OCI-LY7 (cell line): ENCODE results near the gene SERPINH1. TPM values are rescaled to one million over a fixed set of nuclear protein-coding genes. Genes with fewer than 3 reads are reported as not detected.

Experiments used
- BruUV-seq: library from RNA; stranded (reverse); fragments of 400-500 nt; replicated peaks from 2 replicates; lab custom pipeline; 2021; lab: Mats Ljungman, UMichigan
- CTCF ChIA-PET: fragments of 300-600 bp; sonication (Branson Sonifier 250); formaldehyde crosslinking; loops from one replicate; lab custom pipeline; 2022; ENCODE audit warnings: antibody characterized with exemption; ENCODE audit not compliant: unreplicated experiment; lab: Charles Lee
- POLR2A ChIA-PET: fragments of 300-600 bp; sonication (Branson Sonifier 250); formaldehyde crosslinking; loops from one replicate; lab custom pipeline; 2022; ENCODE audit warnings: antibody characterized with exemption; lab: Charles Lee
- DNase-seq: peaks from one replicate; pipeline ENCODE4 v3.0.0-alpha.2; 2015; ENCODE audit warnings: low spot score
- H2AFZ ChIP-seq: fragments of 200-600 bp; sonication (generic), shearing (Covaris generic); 2 replicates; pipeline ENCODE4 v1.6.1; 2014; ENCODE audit warnings: mild to moderate bottlenecking, antibody characterized with exemption, low read length, moderate library complexity
- H3K27ac ChIP-seq: fragments of 200-600 bp; sonication (generic); 2 replicates; pipeline ENCODE4 v1.5.1; 2014; ENCODE audit warnings: mixed run types, low read depth, mild to moderate bottlenecking, moderate library complexity, low read length, inconsistent platforms; ENCODE audit not compliant: poor library complexity, severe bottlenecking
- H3K36me3 ChIP-seq: fragments of 200-600 bp; sonication (generic); 2 replicates; pipeline ENCODE4 v1.6.1; 2014; ENCODE audit warnings: mild to moderate bottlenecking, antibody characterized with exemption, low read length, moderate library complexity, mixed read lengths; ENCODE audit not compliant: insufficient read depth
- H3K4me1 ChIP-seq: fragments of 200-600 bp; sonication (generic); 2 replicates; pipeline ENCODE4 v1.5.1; 2014; ENCODE audit warnings: mild to moderate bottlenecking, low read length; ENCODE audit not compliant: insufficient read depth, poor library complexity, severe bottlenecking
- H3K4me2 ChIP-seq: fragments of 200-600 bp; sonication (generic); 2 replicates; pipeline ENCODE4 v1.6.1; 2014; ENCODE audit warnings: mild to moderate bottlenecking, low read length
- H3K4me3 ChIP-seq: fragments of 200-600 bp; sonication (generic); 2 replicates; pipeline ENCODE4 v1.5.1; 2014; ENCODE audit warnings: mild to moderate bottlenecking, low read depth, low read length; ENCODE audit not compliant: poor library complexity, severe bottlenecking
- H3K79me2 ChIP-seq: fragments of 200-600 bp; sonication (generic); 2 replicates; pipeline ENCODE4 v1.6.1; 2016; ENCODE audit warnings: low read depth, mild to moderate bottlenecking, low read length, moderate library complexity, mixed read lengths; ENCODE audit not compliant: insufficient read depth
- H3K9me2 ChIP-seq: fragments of 200-600 bp; sonication (generic); 2 replicates; pipeline ENCODE4 v1.6.1; 2016; ENCODE audit warnings: mild to moderate bottlenecking, low read length, mixed read lengths; ENCODE audit not compliant: insufficient read depth
- H3K9me3 ChIP-seq: fragments of 200-600 bp; sonication (generic); 2 replicates; pipeline ENCODE4 v1.6.1; 2014; ENCODE audit warnings: mild to moderate bottlenecking, mixed run types, low read length, mixed read lengths
- H4K20me1 ChIP-seq: fragments of 200-600 bp; sonication (generic); 2 replicates; pipeline ENCODE4 v1.6.1; 2014; ENCODE audit warnings: mild to moderate bottlenecking, antibody characterized with exemption, low read length, moderate library complexity, mixed read lengths; ENCODE audit not compliant: insufficient read depth
- CTCF ChIP-seq: fragments of 200-600 bp; sonication (generic); conservative IDR thresholded peaks from 2 replicates; pipeline ENCODE4 v1.5.1; 2014; ENCODE audit warnings: mild to moderate bottlenecking, antibody characterized with exemption, low read length, moderate library complexity, mixed read lengths
- EZH2phosphoT487 ChIP-seq: fragments of 200-600 bp; sonication (generic); IDR thresholded peaks from 2 replicates; pipeline ENCODE4 v1.6.1; 2018; ENCODE audit warnings: low read depth, borderline replicate concordance, mild to moderate bottlenecking, mixed run types, antibody characterized with exemption, low read length, moderate library complexity, mixed read lengths
- intact Hi-C: fragments of 100-400 bp; cut with micrococcal nuclease; formaldehyde crosslinking; loops from one replicate; pipeline ENCODE4 v1.10.0; 2022; ENCODE audit not compliant: unreplicated experiment
- total RNA-seq, 2 experiments: library from RNA; depleted of rRNA in 1 of 2; stranded (reverse); fragments of >200 nt in 1 of 2; shearing (Covaris generic) in 1 of 2; gene quantifications; 2 replicates each; pipeline ENCODE4 v1.2.3, GENCODE V29; 2014 to 2022

Gene SERPINH1
- total RNA-seq, 2 experiments from 2014 or later: not detected

DNA sequence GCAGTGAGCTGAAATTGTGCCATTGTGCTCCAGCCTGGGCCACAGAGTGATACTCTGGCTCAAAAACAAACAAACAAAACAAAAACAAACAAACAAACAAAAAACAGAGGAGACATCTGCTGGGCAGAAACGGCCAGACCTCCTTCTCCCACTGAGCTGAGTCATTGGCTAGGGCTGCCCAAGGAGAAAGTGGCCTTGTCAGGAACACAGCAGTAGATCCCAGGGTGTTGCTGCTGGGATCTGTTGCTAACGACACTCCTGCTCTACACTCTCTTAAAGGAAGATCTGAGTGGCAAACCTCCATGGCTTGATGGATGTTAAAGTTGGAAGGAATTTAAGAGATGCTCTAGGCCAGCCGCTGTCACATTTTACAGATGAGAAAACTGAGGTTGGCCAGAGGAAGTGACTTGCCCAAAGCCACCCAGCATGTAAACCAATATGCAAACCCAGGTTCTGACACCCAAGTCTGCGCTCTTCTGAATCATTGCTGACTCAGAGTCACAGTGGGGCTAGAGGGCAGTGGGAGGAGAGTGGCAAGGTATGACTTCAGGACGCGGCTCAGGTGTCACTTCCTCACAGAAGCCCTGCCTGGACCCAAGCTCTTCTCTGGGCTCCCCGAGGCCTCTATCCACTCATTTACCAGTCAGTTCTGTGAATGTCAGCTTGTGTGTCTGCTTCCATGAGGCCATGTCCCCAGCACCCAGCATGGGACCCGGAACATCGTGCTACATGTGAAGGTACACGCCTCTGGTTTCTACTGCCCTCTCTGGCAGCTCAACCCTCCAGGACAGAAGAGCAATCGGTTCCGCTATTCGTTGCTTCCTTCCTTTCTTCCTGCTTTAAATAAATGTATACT lies 25.0 kb upstream of the SERPINH1 start:
- ChIA-PET CTCF (interaction anchor here (0.5 kb wide), 1 partner anchor 92 kb away, joined by 3 read pairs; no protein-coding TSS in a partner anchor), POLR2A (no interaction called here)
- no peaks in the 10 kb centered on the region for H3K9me2 ChIP-seq
- TF ChIP-seq CTCF (peak; percentile 59), EZH2phosphoT487 (no peak)
- peak; percentile 59 for DNase-seq
- peaks cover 12% of the 10 kb centered on the region for H3K4me1 ChIP-seq
- no peak overlapping the region for H3K27ac ChIP-seq
- H3K4me3 ChIP-seq: no peak overlapping the region
- no peaks in the 10 kb centered on the region for H3K9me3 ChIP-seq
- BruUV-seq: no TSS peak
- H2AFZ ChIP-seq: peak overlapping the region; percentile 63
- intact Hi-C loops: loop anchor here (5.0 kb wide), 1 partner anchor 255 kb away; no protein-coding TSS in a partner anchor
- no peaks in the 10 kb centered on the region for H3K79me2 ChIP-seq
- H4K20me1 ChIP-seq: no peaks in the 10 kb centered on the region
- H3K36me3 ChIP-seq: no peaks in the 10 kb centered on the region
- peak overlapping the region; percentile 27 for H3K4me2 ChIP-seq

DNA sequence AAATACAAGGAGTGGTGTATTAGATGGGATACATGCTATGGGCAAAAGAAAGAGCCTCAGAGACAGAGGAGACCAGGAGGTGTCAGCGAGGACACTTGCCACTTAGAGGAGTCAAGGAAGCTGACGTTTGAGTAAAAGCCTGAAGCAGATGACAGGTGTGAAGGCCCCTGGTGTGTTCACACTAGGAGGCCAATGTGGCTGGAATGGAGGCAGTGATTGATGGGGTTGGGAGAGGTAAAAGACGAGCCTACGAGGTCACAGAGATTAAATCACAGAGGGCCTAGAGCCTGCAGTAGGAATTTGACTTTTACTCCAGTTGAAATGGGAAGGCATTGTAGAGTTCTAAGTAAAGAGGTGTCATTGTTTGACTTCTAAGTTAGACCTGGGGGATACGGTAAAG lies 24.3 kb upstream of the SERPINH1 start:
- no peak overlapping the region for H3K27ac ChIP-seq
- intact Hi-C loops: loop anchor here (5.0 kb wide), 1 partner anchor 255 kb away; no protein-coding TSS in a partner anchor
- H3K4me3 ChIP-seq: no peak overlapping the region
- ChIA-PET POLR2A (no interaction called here), CTCF (no interaction called here)
- no peaks in the 10 kb centered on the region for H3K36me3 ChIP-seq
- BruUV-seq: no TSS peak
- peaks cover 12% of the 10 kb centered on the region for H3K4me1 ChIP-seq
- no peaks in the 10 kb centered on the region for H4K20me1 ChIP-seq
- H3K79me2 ChIP-seq: no peaks in the 10 kb centered on the region
- H2AFZ ChIP-seq: peak overlapping the region; percentile 63
- peak overlapping the region; percentile 27; the same call in 1 of the 2 replicates for H3K4me2 ChIP-seq
- H3K9me3 ChIP-seq: no peaks in the 10 kb centered on the region
- no peak for TF ChIP-seq EZH2phosphoT487
- TF ChIP-seq CTCF: no peak
- no peak for DNase-seq
- H3K9me2 ChIP-seq: no peaks in the 10 kb centered on the region
